ENCODE results near the gene FLVCR2. TPM values are rescaled to one million over a fixed set of nuclear protein-coding genes. Genes with fewer than 3 reads are reported as not detected.
"Not testable (repeated sequence)": the region's sequence is repeated elsewhere in the genome, so short reads cannot be mapped to it uniquely, and the experiment has no call there.

FLVCR2 gene
- total RNA-seq, 1 donor from 2014 or later, result 11.7 TPM

- ATAC-seq (ENCODE audit: low read depth), result no peak
- Mint-ChIP-seq H3K27me3 (no peaks in the 10 kb centered on the region), H3K36me3 (ENCODE audit: low read depth) (no peaks in the 10 kb centered on the region), H3K4me3 (no peak overlapping the region), H3K4me1 (peaks cover 5% of the 10 kb centered on the region), H3K27ac (no peak overlapping the region), H3K9me3 (no peaks in the 10 kb centered on the region)
- DNase-seq, result no peak
- CTCF ChIA-PET, result interaction anchor here (0.9 kb wide), 1 partner anchor 14 kb away, joined by 3 read pairs; no protein-coding TSS in a partner anchor
- POLR2A ChIA-PET, result no interaction called here
- intact Hi-C loops (cut with micrococcal nuclease), result no loop called here
- TF ChIP-seq, protein P1, sequence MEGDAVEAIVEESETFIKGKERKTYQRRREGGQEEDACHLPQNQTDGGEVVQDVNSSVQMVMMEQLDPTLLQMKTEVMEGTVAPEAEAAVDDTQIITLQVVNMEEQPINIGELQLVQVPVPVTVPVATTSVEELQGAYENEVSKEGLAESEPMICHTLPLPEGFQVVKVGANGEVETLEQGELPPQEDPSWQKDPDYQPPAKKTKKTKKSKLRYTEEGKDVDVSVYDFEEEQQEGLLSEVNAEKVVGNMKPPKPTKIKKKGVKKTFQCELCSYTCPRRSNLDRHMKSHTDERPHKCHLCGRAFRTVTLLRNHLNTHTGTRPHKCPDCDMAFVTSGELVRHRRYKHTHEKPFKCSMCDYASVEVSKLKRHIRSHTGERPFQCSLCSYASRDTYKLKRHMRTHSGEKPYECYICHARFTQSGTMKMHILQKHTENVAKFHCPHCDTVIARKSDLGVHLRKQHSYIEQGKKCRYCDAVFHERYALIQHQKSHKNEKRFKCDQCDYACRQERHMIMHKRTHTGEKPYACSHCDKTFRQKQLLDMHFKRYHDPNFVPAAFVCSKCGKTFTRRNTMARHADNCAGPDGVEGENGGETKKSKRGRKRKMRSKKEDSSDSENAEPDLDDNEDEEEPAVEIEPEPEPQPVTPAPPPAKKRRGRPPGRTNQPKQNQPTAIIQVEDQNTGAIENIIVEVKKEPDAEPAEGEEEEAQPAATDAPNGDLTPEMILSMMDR (IDR thresholded peaks at IDR 0.05), result no peak
These were observed 13.7 kb downstream of the FLVCR2 start for GRCh38 chr14:75591987-75592575.

DNA sequence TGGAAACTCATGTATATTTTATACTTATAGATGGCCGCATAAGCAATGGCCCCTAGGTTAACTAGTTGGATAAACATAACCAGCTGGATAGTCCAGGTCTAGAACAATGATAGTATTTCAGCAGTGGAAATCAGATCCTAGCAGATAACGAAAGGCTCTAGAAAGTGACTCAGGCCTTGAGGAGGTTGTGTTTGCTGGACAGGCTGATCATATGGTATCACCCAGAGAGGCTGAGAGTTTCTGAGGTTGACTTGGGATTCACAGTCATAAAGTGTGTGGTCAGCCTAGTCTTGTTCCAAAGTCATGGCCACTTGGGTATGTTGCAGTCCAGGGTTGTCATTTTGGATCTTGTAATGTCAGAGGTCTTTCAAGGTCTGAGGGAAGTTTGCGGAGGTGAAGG lies 16.8 kb downstream of the FLVCR2 start:
- CTCF ChIA-PET, result no interaction called here
- H3K27ac Mint-ChIP-seq, result no peak overlapping the region
- ATAC-seq (ENCODE audit: low read depth), result no peak
- no peak overlapping the region for H3K4me3 Mint-ChIP-seq
- intact Hi-C loops (cut with micrococcal nuclease), result no loop called here
- H3K36me3 Mint-ChIP-seq (ENCODE audit: low read depth), result no peaks in the 10 kb centered on the region
- TF ChIP-seq, protein P1 (IDR thresholded peaks at IDR 0.05), result no peak
- peaks cover 5% of the 10 kb centered on the region for H3K4me1 Mint-ChIP-seq
- DNase-seq, result no peak
- H3K27me3 Mint-ChIP-seq, result no peaks in the 10 kb centered on the region
- POLR2A ChIA-PET, result no interaction called here
- H3K9me3 Mint-ChIP-seq, result no peaks in the 10 kb centered on the region

DNA sequence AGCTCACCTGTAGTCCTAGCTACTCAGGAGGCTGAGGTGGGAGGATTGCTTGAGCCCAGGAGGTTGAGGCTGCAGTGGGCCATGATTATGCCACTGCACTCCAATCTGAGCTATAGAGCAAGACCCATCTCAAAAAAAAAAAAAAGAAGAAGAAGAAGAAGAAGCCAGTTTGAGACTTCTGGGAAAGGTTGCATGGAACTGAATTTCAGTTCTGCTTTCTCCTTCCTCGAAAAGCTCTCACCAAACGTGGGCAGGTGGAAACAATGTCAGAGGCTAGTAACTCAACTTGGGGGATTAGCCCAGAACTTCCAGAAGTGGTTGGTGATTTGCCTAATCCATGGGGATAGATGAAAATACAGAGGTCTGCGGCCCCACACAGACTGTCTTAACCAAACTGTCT lies 18.7 kb downstream of the FLVCR2 start:
- Mint-ChIP-seq H3K9me3 (no peaks in the 10 kb centered on the region), H3K27me3 (no peaks in the 10 kb centered on the region), H3K27ac (no peak overlapping the region), H3K4me1 (peaks cover 1% of the 10 kb centered on the region), H3K36me3 (ENCODE audit: low read depth) (no peaks in the 10 kb centered on the region), H3K4me3 (no peak overlapping the region)
- ChIA-PET CTCF (no interaction called here), POLR2A (no interaction called here)
- intact Hi-C loops (cut with micrococcal nuclease), result no loop called here
- ATAC-seq (ENCODE audit: low read depth) (no peak), DNase-seq (no peak)
- TF ChIP-seq, protein P1 (IDR thresholded peaks at IDR 0.05), result no peak

- H3K4me1 Mint-ChIP-seq; DNase-seq; POLR2A ChIA-PET; H3K36me3 Mint-ChIP-seq (ENCODE audit: low read depth); H3K9me3 Mint-ChIP-seq; intact Hi-C loops (cut with micrococcal nuclease); H3K27ac Mint-ChIP-seq; CTCF ChIA-PET; ATAC-seq (ENCODE audit: low read depth); H3K27me3 Mint-ChIP-seq; H3K4me3 Mint-ChIP-seq: not testable (repeated sequence)
These were observed 21.7 kb downstream of the FLVCR2 start for GRCh38 chr14:75600100-75600499.

DNA sequence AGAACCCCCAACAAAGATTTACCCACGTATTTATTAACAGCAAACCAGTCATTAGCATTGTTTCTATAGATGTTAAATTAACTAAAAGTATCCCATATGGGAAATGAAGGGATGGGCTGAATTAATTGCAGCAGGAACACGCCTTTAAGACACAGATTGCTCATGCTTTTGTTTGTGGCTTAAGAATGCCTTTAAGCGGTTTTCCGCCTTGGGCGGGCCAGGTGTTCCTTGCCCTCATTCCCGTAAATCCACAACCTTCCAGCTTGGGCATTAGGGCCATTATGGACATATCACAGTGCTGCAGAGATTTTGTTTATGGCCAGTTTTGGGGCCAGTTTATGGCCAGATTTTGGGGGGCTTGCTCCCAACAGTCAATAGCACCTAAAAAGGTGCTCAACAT lies 22.6 kb downstream of the FLVCR2 start:
- intact Hi-C loops (cut with micrococcal nuclease); H3K27ac Mint-ChIP-seq; H3K9me3 Mint-ChIP-seq; CTCF ChIA-PET; H3K4me3 Mint-ChIP-seq; H3K27me3 Mint-ChIP-seq; H3K4me1 Mint-ChIP-seq; ATAC-seq (ENCODE audit: low read depth); H3K36me3 Mint-ChIP-seq (ENCODE audit: low read depth); POLR2A ChIA-PET; DNase-seq: not testable (repeated sequence)

DNA sequence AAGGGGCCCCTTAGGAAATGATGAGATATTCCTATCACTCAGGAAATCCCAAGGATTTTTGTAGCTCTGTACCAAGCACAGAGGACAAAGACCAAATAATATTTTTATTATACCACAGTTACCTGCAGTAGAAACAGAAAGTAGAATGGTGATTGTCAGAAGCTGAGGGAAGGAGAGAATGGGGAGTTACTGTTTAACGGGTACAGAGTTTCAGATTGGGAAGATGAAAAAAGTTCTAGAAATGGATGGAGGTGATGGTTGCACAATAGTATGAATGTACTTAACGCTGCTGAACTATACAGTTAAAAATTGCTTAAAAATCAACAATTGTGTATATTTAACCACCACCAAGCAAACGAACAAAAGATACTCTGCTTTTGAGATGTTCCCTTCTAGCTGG lies 24.1 kb downstream of the FLVCR2 start:
- peaks cover 3% of the 10 kb centered on the region for H3K9me3 Mint-ChIP-seq
- ATAC-seq (ENCODE audit: low read depth), result no peak
- CTCF ChIA-PET, result no interaction called here

More for the DNA sequence above, 24.1 kb downstream of the FLVCR2 start:
- TF ChIP-seq, protein P1 (IDR thresholded peaks at IDR 0.05), result no peak
- Mint-ChIP-seq H3K27me3 (no peaks in the 10 kb centered on the region), H3K4me1 (no peaks in the 10 kb centered on the region), H3K27ac (no peak overlapping the region), H3K36me3 (ENCODE audit: low read depth) (peaks cover 3% of the 10 kb centered on the region), H3K4me3 (no peak overlapping the region)
- intact Hi-C loops (cut with micrococcal nuclease), result no loop called here
- POLR2A ChIA-PET, result no interaction called here
- DNase-seq, result no peak
